HAP-1 (cell line): Measurements from ENCODE around the gene DDX41.

Experiments used
- DNase-seq, 2 experiments: peaks; one replicate each; pipeline ENCODE4 v3.0.0-alpha.2; 2016 to 2020; ENCODE audit warnings: low spot score in 2 of 2
- H3K27me3 ChIP-seq: fragments of 250-450 bp; sonication (Bioruptor Pico); 2 replicates; pipeline ENCODE4 v1.5.1; 2020; ENCODE audit warnings: low read depth, mild to moderate bottlenecking, moderate library complexity
- H3K36me3 ChIP-seq: fragments of 250-450 bp; sonication (Bioruptor Pico); replicated peaks from 2 replicates; pipeline ENCODE4 v1.5.1; 2020; ENCODE audit warnings: mild to moderate bottlenecking
- H3K4me1 ChIP-seq: fragments of 250-450 bp; sonication (Bioruptor Pico); 2 replicates; pipeline ENCODE4 v1.5.1; 2020; ENCODE audit warnings: mild to moderate bottlenecking
- H3K4me3 ChIP-seq: fragments of 250-450 bp; sonication (Bioruptor Pico); 2 replicates; pipeline ENCODE4 v1.5.1; 2020; ENCODE audit warnings: mild to moderate bottlenecking, moderate library complexity
- H3K9me3 ChIP-seq: fragments of 250-450 bp; sonication (Bioruptor Pico); 2 replicates; pipeline ENCODE4 v1.5.1; 2020; ENCODE audit warnings: mild to moderate bottlenecking, moderate library complexity
- in situ Hi-C: fragments of 300-500 bp; cut with MboI; formaldehyde crosslinking; loops from 3 replicates; pipeline ENCODE4 v1.14.3; 2020; ENCODE audit warnings: low sequenced_read_pairs, inconsistent platforms, mixed read lengths

DDX41 gene

DNA sequence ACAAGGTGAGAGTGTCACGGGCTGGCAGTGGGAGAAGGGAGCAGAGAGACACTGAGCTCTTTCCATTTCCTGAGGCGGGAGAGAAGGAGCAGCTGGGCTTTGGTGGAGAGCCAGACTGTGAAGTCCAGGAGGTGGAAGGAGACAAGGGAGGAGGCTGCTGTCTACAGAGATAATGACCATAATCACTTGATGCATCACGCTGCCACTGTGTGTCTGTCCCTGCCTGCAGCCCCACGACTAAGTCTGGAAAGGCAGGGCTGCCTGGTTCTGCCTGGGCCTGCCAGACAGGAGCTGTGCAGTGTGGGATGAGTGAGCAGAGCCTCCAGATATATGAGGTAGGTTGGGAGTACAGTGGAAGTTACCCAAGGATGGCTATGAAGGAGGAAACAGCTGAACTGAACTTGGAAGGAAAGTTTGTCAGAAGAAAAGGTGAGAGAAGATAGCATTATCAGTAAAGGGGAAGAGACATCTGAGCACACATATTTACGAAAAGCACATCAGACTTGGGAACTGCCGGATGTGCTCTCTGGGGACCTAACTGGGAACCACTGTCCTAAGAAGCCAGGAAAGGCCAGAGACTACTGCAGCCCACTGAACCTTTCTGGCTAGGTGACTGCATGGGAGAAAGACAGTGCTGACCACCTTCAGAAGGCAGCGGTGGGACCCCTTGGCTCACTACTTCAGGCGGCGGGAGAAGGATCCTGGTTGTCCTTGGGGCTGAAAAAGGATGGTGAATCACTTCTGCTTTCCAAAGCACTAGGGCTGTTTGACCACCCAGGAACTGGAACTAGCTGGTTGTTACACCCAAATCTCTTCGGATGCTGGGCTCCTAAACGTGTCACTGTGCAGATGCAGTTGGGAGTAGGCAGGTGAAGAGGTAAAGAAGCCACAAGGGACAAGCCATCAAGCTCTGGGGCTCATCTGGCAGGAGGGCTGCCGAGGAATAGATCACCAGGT lies 12.8 kb upstream of the DDX41 start:
- no peak for DNase-seq
- H3K4me3 ChIP-seq, result no peak overlapping the region
- H3K9me3 ChIP-seq, result no peaks in the 10 kb centered on the region
- H3K36me3 ChIP-seq, result peaks cover 44% of the 10 kb centered on the region
- in situ Hi-C loops, result no loop called here
- H3K4me1 ChIP-seq, result no peaks in the 10 kb centered on the region
- H3K27me3 ChIP-seq, result no peaks in the 10 kb centered on the region

DNA sequence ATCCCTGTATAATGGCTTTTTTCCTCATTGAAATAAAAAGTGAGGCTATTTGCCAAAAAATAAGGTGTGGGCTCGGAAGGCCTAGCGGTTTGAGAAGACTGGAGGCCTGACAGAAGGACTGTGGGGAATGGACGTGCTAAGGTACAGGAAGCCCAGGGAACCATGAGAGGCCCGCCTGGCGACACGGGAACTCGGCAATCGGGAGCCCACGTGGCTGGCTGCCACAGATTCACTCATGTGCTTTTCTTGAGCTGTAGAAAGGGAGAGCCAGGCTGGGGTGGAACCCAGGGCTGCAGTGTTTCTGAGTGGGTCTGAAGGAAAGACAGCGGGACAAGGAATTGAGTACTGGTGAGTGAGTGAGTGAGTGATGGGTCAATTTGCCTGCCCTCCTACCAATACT lies 11.9 kb upstream of the DDX41 start:
- Histone ChIP-seq H3K27me3 (no peaks in the 10 kb centered on the region), H3K36me3 (peaks cover 47% of the 10 kb centered on the region), H3K4me3 (no peak overlapping the region), H3K9me3 (no peaks in the 10 kb centered on the region), H3K4me1 (no peaks in the 10 kb centered on the region)
- in situ Hi-C loops, result no loop called here
- no peak for DNase-seq

DNA sequence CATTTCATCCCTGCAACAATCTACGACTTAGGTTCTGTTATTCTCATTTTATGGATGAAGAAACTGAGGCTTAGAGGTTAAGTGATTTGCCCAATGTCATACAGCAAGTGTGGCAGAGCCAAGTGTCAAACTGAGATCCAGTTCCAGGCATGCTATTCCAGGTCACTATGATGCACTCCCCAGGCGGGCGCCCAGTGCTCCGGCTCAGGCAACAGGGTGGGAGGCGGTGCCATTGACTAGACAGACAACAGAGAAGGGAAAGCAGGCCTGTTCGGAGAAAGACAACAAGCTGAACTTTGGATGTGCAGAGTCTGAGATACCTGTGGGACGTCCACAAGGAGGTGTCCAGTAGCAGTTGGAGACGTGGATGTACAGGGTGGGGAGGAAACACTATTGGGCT lies 10.8 kb upstream of the DDX41 start:
- no peaks in the 10 kb centered on the region for H3K27me3 ChIP-seq
- no peak for DNase-seq
- H3K4me1 ChIP-seq, result no peaks in the 10 kb centered on the region
- H3K9me3 ChIP-seq, result no peaks in the 10 kb centered on the region
- no peak overlapping the region for H3K4me3 ChIP-seq
- peaks cover 50% of the 10 kb centered on the region for H3K36me3 ChIP-seq
- in situ Hi-C loops, result no loop called here

DNA sequence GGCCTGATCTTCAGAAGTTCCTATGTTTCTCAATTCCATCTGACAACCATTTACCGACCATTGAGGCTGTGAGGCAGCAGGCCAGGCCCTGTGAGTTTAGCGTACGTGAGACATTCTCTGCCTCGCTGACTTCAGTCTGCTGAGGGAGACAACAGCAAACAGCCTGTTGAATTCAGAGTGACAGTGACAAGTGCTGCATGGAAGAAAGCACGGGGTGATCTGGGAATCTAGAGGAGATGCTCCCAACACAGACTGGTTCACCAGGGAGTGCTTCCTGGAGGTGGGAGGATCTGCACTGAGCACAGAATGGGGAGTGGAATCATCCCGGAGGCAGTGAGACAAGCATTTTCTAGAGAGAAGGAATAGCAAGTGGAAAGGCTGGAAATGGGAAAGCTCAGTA lies 10.0 kb upstream of the DDX41 start:
- Histone ChIP-seq H3K9me3 (no peaks in the 10 kb centered on the region), H3K27me3 (no peaks in the 10 kb centered on the region), H3K4me1 (no peaks in the 10 kb centered on the region), H3K36me3 (peaks cover 48% of the 10 kb centered on the region), H3K4me3 (no peak overlapping the region)
- in situ Hi-C loops, result no loop called here
- no peak for DNase-seq

DNA sequence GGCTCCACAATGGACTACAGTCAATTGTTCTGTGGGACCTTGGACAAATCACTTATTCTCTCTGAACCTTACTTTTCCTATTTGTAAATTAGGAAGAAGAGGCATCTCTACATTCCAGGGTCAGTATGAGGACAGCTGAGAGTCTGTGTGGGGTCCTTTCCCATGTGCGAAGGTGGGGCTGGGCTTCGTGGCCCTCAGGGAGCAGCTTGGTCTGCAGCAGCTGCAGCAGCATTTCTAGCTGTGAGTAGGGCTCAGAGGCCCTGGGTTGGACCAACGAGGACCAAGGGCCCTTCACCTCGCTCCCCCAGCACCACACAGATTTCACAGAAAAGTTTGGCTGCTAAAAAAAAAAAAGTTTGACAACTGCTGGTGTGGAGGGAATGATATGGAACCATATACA lies 9.4 kb upstream of the DDX41 start:
- Histone ChIP-seq H3K9me3 (no peaks in the 10 kb centered on the region), H3K36me3 (peaks cover 50% of the 10 kb centered on the region), H3K27me3 (no peaks in the 10 kb centered on the region), H3K4me3 (no peak overlapping the region), H3K4me1 (no peaks in the 10 kb centered on the region)
- no peak for DNase-seq
- in situ Hi-C loops, result no loop called here

DNA sequence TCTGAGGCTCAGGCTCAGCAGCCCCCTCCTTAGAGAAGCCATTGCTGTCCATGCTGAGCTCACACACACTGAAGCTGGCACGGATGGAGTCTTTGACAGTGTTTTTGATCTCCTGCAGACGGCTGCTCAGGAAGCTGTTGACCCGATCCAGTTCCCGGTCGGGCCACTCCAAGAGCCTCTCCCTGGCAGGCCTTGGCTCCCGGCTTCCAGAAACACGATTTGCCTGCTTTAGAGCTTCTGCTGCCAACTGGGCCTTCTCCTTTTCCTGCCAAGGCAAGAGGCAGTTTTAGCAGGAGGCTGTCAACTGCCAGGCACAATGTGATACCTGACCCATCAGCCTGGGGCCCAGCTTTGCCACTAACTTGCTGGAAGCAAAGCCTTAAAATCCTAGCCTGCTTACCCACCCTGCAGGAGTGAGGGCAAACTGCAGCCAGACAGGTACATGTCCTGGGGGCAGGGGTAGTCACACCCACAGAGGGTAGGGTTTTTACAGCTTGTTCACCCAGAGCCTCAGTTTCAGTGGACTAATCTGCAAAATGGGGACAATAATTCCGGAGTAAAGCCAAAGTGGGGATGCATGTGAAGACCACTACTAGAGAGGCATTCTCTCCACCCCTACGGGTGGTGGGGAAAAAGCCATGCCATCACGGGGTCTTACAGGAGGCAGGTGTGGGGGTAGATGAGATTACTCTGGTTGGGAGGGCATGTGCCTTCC lies 8.3 kb upstream of the DDX41 start:
- no peak overlapping the region for H3K4me3 ChIP-seq
- no peaks in the 10 kb centered on the region for H3K27me3 ChIP-seq
- H3K36me3 ChIP-seq, result peaks cover 51% of the 10 kb centered on the region
- no peak for DNase-seq
- no peaks in the 10 kb centered on the region for H3K9me3 ChIP-seq
- no peaks in the 10 kb centered on the region for H3K4me1 ChIP-seq
- in situ Hi-C loops, result no loop called here

DNA sequence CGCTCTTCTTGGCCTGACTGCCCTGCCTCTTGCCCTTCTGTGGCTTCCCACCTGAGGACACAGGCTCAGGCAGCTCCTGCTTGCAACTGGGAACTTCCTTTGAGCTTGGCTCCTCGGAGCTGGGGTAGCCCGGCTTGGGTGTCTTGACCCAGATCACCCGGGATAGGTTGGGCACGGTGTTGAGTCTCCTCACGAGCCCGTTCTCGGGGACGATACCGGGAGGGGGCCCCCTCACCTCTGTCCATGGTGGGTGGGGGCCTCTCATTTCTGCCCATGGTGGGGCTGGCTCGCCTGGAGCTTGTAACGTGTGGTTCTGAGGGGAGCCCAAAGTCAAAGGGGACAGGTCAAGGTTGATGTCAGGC lies 7.8 kb upstream of the DDX41 start:
- no peaks in the 10 kb centered on the region for H3K27me3 ChIP-seq
- H3K36me3 ChIP-seq, result peaks cover 48% of the 10 kb centered on the region
- no peak for DNase-seq
- no peaks in the 10 kb centered on the region for H3K9me3 ChIP-seq
- H3K4me1 ChIP-seq, result no peaks in the 10 kb centered on the region
- no peak overlapping the region for H3K4me3 ChIP-seq
- in situ Hi-C loops, result no loop called here

DNA sequence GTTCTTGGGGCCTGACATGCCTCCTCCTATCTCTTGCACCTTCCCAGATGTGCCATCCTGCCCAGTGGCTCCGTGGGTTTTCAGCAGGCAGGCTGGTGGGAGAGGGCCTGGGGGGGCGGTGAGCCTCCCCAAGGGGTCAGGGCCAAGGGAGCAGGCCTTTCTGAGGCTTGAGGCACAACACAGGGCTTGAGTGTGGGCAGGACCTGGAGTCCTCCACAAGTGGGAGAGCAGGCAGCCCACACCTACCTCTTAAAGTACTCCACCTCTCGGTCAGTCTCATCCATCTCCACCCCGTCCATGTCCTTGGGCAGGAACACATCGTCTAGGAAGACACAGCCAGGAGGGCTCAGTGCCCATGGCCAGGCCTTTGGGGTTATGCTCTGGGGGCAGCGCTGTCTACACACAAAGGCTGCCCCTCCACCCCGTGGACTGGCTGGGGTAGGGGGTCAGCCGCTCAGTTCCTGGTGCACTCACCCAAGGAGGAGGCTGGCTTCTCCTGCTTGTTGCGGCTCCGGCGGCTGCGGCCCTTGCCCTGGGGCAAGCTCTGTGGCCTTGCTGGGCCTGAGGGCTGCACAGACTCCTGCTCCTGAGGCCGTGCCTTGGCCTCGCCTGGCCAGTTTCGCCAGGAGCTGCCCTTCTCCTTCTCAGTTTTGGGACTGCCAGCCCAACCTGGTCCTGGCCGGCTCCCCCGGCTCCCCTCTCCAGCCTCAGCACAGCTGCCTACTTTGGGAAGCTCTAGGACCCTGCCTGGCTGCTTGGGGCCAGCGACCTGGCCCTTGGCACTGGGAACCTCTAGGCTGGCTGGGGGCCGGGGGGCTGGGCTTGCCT lies 7.2 kb upstream of the DDX41 start:
- Histone ChIP-seq H3K4me1 (no peaks in the 10 kb centered on the region), H3K36me3 (peaks cover 44% of the 10 kb centered on the region), H3K4me3 (no peak overlapping the region), H3K27me3 (no peaks in the 10 kb centered on the region), H3K9me3 (no peaks in the 10 kb centered on the region)
- DNase-seq, result no peak
- in situ Hi-C loops, result no loop called here

DNA sequence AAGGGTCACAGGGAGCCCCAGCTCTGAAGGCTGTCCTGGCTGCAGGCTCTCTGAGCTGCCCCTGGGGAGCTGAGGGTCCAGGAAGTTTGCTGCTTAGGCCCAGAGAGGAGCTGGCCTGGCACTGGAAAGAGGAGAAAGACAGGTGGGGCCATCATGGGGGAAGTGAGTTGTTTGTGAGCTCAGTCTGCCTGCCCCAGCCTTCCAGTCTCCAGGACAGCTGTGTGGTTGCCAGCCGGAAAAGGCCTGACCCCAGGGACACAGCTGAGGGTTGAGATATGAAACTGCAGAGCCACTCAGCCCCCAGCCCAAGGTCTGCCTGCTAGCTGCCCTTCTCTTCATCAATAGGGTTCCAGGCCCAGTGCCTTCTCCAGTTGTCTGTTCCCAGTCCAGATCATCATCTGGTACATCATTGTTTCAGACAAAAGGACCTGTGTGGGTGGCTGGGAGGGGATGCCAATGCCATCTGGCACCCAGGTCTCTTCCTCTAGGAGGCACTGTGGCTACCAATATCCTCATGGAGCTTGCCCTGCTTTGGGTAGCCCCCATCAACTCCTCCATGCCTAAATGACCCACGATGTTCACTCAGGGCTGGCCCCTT lies 4.3 kb upstream of the DDX41 start:
- H3K9me3 ChIP-seq, result no peaks in the 10 kb centered on the region
- peaks cover 40% of the 10 kb centered on the region for H3K36me3 ChIP-seq
- H3K4me3 ChIP-seq, result no peak overlapping the region
- in situ Hi-C loops, result no loop called here
- H3K27me3 ChIP-seq, result no peaks in the 10 kb centered on the region
- H3K4me1 ChIP-seq, result peaks cover under 1% of the 10 kb centered on the region; the same call in 1 of the 2 replicates
- no peak for DNase-seq

DNA sequence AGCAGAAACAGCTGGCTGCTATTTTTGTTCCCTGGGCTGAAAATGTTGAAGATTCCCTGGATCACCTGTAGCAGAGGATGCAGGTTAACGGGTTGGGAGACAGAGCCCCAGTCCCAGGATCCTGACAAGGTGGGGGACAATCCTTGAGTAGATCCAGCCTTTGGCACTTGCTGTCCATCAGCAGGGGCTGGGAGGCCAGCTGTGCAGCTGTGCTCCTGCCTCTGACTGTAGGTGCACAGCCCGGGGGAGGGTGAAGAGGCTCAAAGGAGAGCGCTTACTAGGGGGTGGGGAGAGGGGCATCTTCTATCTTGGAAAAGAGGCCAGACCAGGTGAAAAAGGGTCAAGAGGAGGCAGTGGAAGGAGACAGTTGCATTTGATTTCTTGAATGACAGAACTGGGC lies 3.5 kb upstream of the DDX41 start:
- Histone ChIP-seq H3K27me3 (no peaks in the 10 kb centered on the region), H3K4me3 (no peak overlapping the region), H3K9me3 (no peaks in the 10 kb centered on the region), H3K4me1 (peaks cover 5% of the 10 kb centered on the region), H3K36me3 (peaks cover 42% of the 10 kb centered on the region)
- no peak for DNase-seq
- in situ Hi-C loops, result no loop called here

DNA sequence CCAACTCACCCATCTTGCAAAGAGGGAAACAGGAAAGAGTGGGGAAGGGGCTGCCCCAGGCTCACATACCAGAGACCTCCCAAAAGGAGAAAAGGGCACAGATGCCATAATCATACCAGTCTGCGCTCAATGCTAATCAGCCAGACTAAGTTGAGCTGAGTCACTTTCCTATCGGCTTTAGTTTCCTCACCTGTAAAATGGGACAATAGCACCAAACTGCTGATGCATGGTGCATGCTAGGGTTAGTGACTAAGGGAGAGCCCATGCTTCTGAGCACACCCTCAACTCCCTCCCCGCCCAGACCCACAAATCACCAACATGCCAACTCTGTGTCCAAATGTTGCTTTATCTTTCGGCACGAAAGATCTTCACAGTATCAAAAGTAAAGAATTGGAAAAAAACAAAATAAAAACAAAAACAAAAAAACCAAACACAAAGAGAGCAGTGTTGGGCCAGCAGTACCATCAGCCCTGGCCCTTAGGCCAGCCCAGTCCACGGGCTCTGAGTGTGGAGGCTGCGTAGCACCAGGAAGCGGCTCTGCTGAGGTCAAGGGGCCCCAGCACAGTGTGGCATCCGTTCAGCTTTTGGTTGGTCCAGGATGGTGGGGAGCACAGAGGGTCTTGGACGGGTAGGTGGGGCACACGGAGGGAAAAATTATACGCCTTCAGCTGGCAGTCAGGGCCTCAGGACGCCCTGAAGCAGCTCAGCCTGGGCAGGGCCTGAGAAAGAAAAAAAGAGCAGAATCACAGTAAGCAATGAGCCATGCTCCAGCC lies 2.9 kb upstream of the DDX41 start:
- Histone ChIP-seq H3K4me3 (no peak overlapping the region), H3K36me3 (peaks cover 45% of the 10 kb centered on the region), H3K4me1 (peaks cover 5% of the 10 kb centered on the region), H3K9me3 (no peaks in the 10 kb centered on the region), H3K27me3 (no peaks in the 10 kb centered on the region)
- in situ Hi-C loops, result no loop called here
- no peak for DNase-seq

DNA sequence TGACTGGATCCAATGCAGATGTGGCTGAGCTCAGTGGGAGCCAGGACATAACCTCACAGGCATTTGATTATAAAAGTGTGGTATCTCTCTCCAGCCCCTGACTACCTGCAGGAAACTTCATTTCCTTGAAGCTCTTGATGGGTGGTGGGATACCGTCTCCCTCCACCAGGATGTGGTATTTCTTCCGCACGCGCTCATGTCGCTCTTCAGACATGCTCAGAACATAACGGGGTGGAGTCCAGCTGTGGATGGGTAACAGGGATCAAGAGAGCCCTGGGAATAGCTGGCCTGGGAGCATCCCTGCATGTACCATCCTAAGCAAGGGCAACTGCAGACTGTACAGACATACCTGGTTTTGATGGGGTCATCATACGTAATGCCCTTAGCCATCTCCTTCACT lies 1.2 kb downstream of the DDX41 start:
- Histone ChIP-seq H3K9me3 (no peaks in the 10 kb centered on the region), H3K4me1 (peaks cover 5% of the 10 kb centered on the region), H3K4me3 (peak overlapping the region; percentile 100), H3K27me3 (no peaks in the 10 kb centered on the region), H3K36me3 (peaks cover 61% of the 10 kb centered on the region)
- in situ Hi-C loops, result no loop called here
- no peak for DNase-seq

DNA sequence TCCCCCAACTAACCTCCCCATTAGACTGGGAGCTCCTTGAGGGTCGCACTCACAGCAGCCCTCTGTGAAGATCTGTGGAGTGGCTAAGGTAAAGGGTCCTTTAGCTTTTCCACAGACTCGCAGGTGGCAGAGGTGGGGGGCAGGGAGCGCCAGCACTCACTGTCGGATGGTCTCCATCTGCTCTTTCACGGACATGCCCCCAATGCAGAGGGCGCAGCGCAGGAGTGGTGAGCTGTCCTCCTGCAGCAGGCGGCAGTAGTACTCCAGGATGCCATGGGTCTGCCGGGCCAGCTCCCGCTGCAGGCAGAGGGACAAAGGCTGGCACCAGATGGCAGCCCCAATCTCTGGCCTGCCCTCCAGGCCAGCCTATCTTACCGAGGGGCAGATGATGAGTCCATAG lies 2.2 kb downstream of the DDX41 start:
- no peak overlapping the region for H3K4me3 ChIP-seq
- H3K9me3 ChIP-seq, result no peaks in the 10 kb centered on the region
- DNase-seq, result no peak
- no peaks in the 10 kb centered on the region for H3K27me3 ChIP-seq
- peaks cover 67% of the 10 kb centered on the region for H3K36me3 ChIP-seq
- peaks cover 5% of the 10 kb centered on the region for H3K4me1 ChIP-seq
- in situ Hi-C loops, result no loop called here
